Measurements from ENCODE around the gene ALOXE3. TPM values are rescaled to one million over a fixed set of nuclear protein-coding genes. Genes with fewer than 3 reads are reported as not detected.

The ALOXE3 gene
- polyA plus RNA-seq, 6 donors from 2014 or later = not detected

- Mint-ChIP-seq H3K9me3 (no peaks in the 10 kb centered on the region), H3K27ac (peak overlapping the region in 1 of 6 donors; percentile 72), H3K27me3 (peaks cover 17 to 29% (median 20%) of the 10 kb centered on the region in 3 donors), H3K4me3 (peak overlapping the region in 1 of 8 donors; percentile 21), H3K4me1 (peaks cover 5 to 11% (median 8%) of the 10 kb centered on the region in 3 donors), H3K36me3 (no peaks in the 10 kb centered on the region)
- DNase-seq (no peak), ATAC-seq (ENCODE audit: low read depth in 2 of 2) (no peak)
Observed at GRCh38 chr17:8131844-8132441, 13.6 kb upstream of the ALOXE3 start.

DNA sequence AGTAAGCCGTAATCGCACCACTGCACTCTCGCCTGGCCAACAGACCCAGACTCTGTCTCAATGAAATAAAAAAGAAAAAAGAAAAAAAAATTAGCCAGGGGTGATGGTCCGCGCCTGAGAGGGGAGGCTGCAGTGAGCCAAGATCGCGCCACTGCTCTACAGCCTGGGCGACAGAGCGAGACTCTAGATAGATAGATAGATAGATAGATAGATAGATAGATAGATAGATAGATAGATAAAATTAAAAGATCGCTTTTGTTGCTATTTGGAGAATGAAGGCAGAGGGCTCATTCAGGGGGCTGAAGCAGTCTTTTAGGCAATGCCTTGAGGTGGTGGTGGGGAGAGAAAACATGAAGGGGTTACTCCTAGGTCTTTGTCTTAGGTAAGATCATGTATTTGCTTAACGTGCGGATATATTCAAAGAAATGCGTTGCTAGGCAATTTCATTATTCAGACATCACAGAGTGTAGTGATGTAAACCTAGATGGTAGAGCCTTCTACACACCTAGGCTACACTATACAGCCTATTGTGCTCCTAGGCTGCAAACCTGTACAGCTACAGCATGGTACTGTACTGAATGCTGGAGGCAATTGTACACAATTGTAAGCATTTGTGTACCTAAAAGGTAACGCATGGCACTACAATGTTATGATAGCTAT is 9.9 kb upstream of the ALOXE3 start:
- H3K4me3 Mint-ChIP-seq = peak overlapping the region in 2 of 8 donors; percentile 29 to 79

DNA sequence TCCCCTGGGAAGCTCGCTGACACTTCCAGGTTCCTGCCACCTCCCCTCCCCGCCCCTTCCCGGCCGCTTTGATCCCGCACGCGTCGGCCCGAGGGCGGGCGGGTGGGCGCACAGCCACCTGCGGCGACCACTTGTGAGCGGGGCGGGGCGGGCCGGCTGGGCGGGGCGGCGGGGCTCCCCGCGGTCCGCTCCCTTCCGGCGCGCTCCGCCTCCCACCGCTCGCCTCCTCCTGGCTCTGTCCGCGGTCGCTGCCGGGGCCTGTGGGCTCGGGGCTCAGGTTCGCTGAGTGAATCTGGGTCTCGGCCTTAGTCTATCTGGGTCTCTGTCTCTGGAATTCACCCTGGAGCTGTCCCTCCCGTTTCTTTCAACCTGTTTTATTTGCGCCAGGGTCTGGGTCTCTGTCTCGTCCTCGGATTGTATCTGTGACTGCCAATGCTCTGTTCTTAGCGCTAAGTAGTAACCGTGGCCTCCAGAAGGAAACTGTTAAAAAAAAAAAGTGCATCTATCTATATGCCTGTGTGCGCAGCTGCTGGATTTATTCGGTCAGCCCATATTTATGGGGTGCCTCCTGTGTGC is 8.3 kb upstream of the ALOXE3 start:
- no peaks in the 10 kb centered on the region for H3K36me3 Mint-ChIP-seq
- peaks cover 44 to 60% (median 48%) of the 10 kb centered on the region in 3 donors for H3K27me3 Mint-ChIP-seq
- DNase-seq (no peak), ATAC-seq (ENCODE audit: low read depth in 2 of 2) (peak; percentile 32 to 37)
- peaks cover 0 to 3% (median 0%) of the 10 kb centered on the region in 7 donors for H3K9me3 Mint-ChIP-seq
- peaks cover 47 to 58% (median 53%) of the 10 kb centered on the region in 3 donors for H3K4me1 Mint-ChIP-seq
- H3K27ac Mint-ChIP-seq = peak overlapping the region; percentile 71 to 100 (median 95)
- H3K4me3 Mint-ChIP-seq = peak overlapping the region; percentile 89 to 99 (median 96)

More for the DNA sequence above, 9.9 kb upstream of the ALOXE3 start:
- Mint-ChIP-seq H3K9me3 (peaks cover 0 to 3% (median 0%) of the 10 kb centered on the region in 7 donors), H3K27me3 (peaks cover 37 to 57% (median 42%) of the 10 kb centered on the region in 3 donors), H3K27ac (no peak overlapping the region), H3K36me3 (no peaks in the 10 kb centered on the region), H3K4me1 (peaks cover 37 to 45% (median 42%) of the 10 kb centered on the region in 3 donors)
- ATAC-seq (ENCODE audit: low read depth in 2 of 2) (no peak), DNase-seq (no peak)

- Mint-ChIP-seq H3K27me3 (peaks cover 42 to 61% (median 48%) of the 10 kb centered on the region in 3 donors), H3K9me3 (peaks cover 0 to 3% (median 0%) of the 10 kb centered on the region in 7 donors), H3K4me1 (peaks cover 49 to 59% (median 56%) of the 10 kb centered on the region in 3 donors), H3K27ac (peak overlapping the region; percentile 52 to 100 (median 95)), H3K36me3 (no peaks in the 10 kb centered on the region), H3K4me3 (peak overlapping the region; percentile 83 to 98 (median 94))
- DNase-seq (no peak), ATAC-seq (ENCODE audit: low read depth in 2 of 2) (peak in 1 of 2 donors; percentile 6)
Observed at GRCh38 chr17:8125947-8126490, 7.7 kb upstream of the ALOXE3 start.

- peak; percentile 57 to 58 for ATAC-seq (ENCODE audit: low read depth in 2 of 2)
- H3K9me3 Mint-ChIP-seq = peaks cover 0 to 5% (median 0%) of the 10 kb centered on the region in 7 donors
- H3K36me3 Mint-ChIP-seq = no peaks in the 10 kb centered on the region
- peak; percentile 85 for DNase-seq
- H3K4me1 Mint-ChIP-seq = peaks cover 56 to 66% (median 63%) of the 10 kb centered on the region in 3 donors
- peak overlapping the region; percentile 52 to 100 (median 98) for H3K27ac Mint-ChIP-seq
- peak overlapping the region; percentile 83 to 98 (median 94) for H3K4me3 Mint-ChIP-seq
- H3K27me3 Mint-ChIP-seq = peaks cover 44 to 67% (median 48%) of the 10 kb centered on the region in 3 donors
Observed at GRCh38 chr17:8125154-8125946, 7.0 kb upstream of the ALOXE3 start.

DNA sequence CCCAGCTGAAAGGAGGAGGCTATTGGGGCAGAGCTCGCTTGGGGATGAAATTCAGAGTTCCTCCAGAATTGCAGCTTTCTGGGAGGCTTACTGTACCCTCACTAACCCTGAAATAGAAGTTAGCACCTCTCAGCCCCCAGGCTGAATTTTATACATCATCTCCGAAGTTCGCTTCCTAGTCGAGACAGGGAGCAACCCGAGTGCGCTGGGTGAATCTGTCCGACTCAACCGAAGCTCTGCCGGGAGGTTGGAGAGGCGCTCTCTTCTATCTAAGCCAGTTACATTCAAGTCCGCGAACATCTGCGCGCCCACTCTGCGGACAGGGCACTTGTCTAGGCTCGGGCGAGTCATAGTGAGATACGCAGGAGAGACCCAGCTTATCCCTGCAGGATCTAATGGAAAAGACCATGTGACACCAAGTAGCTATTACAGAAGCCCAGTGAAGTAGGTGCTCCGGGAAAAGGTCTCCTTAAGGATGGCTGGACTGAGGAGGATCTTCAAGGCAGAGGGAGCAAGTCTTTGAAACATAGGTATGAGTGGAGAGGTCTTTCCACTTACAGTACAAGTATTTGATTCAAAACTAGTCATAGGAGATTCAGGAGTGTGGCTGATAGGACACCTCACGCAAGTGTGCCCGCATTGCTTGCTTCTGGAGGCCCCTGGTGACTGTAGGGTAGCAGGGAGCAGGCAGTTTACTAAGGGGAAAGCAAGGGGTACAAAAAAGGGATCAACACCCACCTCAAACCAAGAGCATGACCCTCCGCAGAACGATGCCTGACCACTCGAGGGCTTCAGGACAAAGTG is 6.2 kb upstream of the ALOXE3 start:
- peak overlapping the region in 4 of 6 donors; percentile 98 to 100 (median 99) for H3K27ac Mint-ChIP-seq
- H3K9me3 Mint-ChIP-seq = peaks cover 0 to 6% (median 0%) of the 10 kb centered on the region in 7 donors
- H3K36me3 Mint-ChIP-seq = no peaks in the 10 kb centered on the region
- DNase-seq = no peak
- peak overlapping the region; percentile 83 to 98 (median 94) for H3K4me3 Mint-ChIP-seq
- peaks cover 41 to 60% (median 52%) of the 10 kb centered on the region in 3 donors for H3K27me3 Mint-ChIP-seq
- no peak for ATAC-seq (ENCODE audit: low read depth in 2 of 2)
- peaks cover 64 to 74% (median 71%) of the 10 kb centered on the region in 3 donors for H3K4me1 Mint-ChIP-seq

DNA sequence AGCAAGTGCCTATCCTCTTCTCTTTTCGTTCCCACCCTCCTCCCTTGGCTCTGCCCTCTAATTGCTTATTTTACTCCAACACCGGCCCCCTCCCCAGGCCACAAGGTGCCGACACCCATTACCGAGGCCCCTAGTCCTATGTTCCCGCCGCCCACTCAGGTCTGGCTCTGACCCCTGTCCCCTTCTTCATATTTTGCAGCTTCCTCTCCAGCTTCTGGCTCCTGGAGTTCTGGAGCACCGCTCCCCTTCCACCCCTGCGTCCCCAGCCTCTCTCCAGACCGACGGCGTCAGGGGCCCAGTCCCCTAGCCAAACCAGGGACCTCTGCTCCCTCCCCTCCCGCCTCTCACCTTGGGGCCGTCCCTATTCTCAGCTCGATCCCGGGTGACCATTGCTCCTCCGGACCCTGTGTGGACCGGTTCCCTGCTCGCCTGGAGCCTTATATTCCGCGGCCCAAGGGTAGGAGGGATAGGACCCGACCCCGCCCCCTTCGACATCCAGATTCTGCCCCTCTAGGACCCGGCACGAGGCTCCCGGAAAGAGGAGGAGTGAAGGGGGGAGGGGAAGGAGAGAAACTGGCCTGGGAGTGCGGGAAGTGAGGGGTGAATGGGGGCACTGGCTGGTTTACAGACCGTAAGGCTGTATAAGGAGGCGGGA is 5.5 kb upstream of the ALOXE3 start, which contains the start of gene HES7:
Gene HES7 (minus strand): TSS at position 412 of the 655 bp plus-strand sequence. CDS start 22 bp downstream, at position 390.
- Mint-ChIP-seq H3K36me3 (no peaks in the 10 kb centered on the region), H3K4me1 (peaks cover 68 to 79% (median 76%) of the 10 kb centered on the region in 3 donors), H3K9me3 (peaks cover 0 to 10% (median 1%) of the 10 kb centered on the region in 7 donors), H3K4me3 (peak within 1 kb of the TSS; percentile 83 to 98 (median 94)), H3K27me3 (peaks cover 35 to 57% (median 55%) of the 10 kb centered on the region in 3 donors), H3K27ac (peak within 1 kb of the TSS; percentile 76 to 100 (median 98))
- no peak for ATAC-seq (ENCODE audit: low read depth in 2 of 2)
- no peak for DNase-seq

GRCh38 chr17:8122924-8123694 is 4.8 kb upstream of the ALOXE3 start:
- DNase-seq (no peak), ATAC-seq (ENCODE audit: low read depth in 2 of 2) (no peak)
- Mint-ChIP-seq H3K36me3 (no peaks in the 10 kb centered on the region), H3K4me1 (peaks cover 75 to 83% (median 83%) of the 10 kb centered on the region in 3 donors), H3K27me3 (peaks cover 35 to 64% (median 49%) of the 10 kb centered on the region in 3 donors), H3K27ac (peak overlapping the region in 5 of 6 donors; percentile 53 to 93 (median 77)), H3K4me3 (peak overlapping the region; percentile 83 to 98 (median 95)), H3K9me3 (peaks cover 0 to 11% (median 2%) of the 10 kb centered on the region in 7 donors)

GRCh38 chr17:8122422-8122923 is 4.2 kb upstream of the ALOXE3 start:
- H3K9me3 Mint-ChIP-seq = peaks cover 0 to 11% (median 2%) of the 10 kb centered on the region in 7 donors
- ATAC-seq (ENCODE audit: low read depth in 2 of 2) (no peak), DNase-seq (no peak)
- peaks cover 82 to 89% (median 88%) of the 10 kb centered on the region in 3 donors for H3K4me1 Mint-ChIP-seq
- H3K27me3 Mint-ChIP-seq = peaks cover 34 to 70% (median 49%) of the 10 kb centered on the region in 3 donors
- peak overlapping the region; percentile 83 to 98 (median 95) for H3K4me3 Mint-ChIP-seq
- H3K27ac Mint-ChIP-seq = peak overlapping the region in 2 of 6 donors; percentile 54 to 93
- H3K36me3 Mint-ChIP-seq = no peaks in the 10 kb centered on the region

GRCh38 chr17:8121681-8122421 is 3.5 kb upstream of the ALOXE3 start:
- H3K9me3 Mint-ChIP-seq = peaks cover 0 to 11% (median 2%) of the 10 kb centered on the region in 7 donors
- H3K4me3 Mint-ChIP-seq = peak overlapping the region; percentile 83 to 98 (median 95)
- no peak overlapping the region for H3K27ac Mint-ChIP-seq
- peaks cover 28 to 69% (median 44%) of the 10 kb centered on the region in 3 donors for H3K27me3 Mint-ChIP-seq
- peaks cover 79 to 84% (median 84%) of the 10 kb centered on the region in 3 donors for H3K4me1 Mint-ChIP-seq
- ATAC-seq (ENCODE audit: low read depth in 2 of 2) (peak; percentile 3 to 6), DNase-seq (no peak)
- H3K36me3 Mint-ChIP-seq = no peaks in the 10 kb centered on the region
